ENCODE results near the gene AGO3.
A peak's percentile ranks its signal among the peaks of the same experiment; 100 is the strongest.
"Not testable (repeated sequence)": the region's sequence is repeated elsewhere in the genome, so short reads cannot be mapped to it uniquely, and the experiment has no call there.

AGO3 gene

DNA sequence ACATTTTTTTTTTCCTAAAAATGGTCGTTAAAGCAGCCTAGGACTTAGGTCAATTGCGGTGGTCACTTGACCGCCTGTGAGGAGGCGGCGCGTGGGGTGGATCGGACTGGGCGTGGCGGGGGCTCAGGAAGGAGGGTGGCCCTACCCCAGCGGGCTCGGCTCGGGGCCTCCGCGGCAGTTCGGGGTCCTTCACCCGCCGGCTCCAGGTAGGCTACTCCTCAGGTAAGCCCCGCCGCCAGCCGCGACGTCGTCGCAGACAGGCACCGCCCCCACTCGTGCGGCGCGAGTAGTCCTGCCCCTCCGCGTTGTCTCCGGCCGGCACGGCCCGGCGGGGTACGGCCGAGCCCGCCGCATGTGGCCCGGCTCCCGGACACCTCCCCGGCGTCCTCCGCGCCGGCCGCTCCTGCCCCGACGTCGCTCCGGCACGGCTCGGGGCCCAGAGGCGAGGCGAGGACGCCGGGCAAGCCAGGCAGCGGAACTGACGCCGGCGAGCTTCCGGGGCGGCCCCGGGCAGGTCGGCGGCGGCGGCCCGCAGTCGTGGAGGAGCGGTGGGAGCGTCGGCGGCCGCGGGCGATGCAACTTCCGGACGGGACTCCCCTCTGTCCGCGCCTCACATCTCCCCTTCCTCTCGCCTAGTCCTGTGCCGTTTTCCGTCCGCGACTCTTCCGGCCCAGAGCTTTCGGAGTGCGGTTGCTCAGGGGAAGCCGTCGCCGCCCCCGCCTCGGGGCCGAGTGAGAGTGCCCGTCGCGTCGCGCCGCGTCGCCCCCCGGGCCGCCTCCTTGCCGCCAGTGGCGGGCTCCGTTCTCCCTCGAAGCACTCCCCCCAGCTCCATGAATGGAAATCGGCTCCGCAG lies at the start of gene AGO3:
Gene AGO3 (plus strand): TSS at position 513 of the 853 bp plus-strand sequence. CDS start 322 bp downstream, at position 835.
- DNase-seq (ENCODE audit: low read depth): no peak

DNA sequence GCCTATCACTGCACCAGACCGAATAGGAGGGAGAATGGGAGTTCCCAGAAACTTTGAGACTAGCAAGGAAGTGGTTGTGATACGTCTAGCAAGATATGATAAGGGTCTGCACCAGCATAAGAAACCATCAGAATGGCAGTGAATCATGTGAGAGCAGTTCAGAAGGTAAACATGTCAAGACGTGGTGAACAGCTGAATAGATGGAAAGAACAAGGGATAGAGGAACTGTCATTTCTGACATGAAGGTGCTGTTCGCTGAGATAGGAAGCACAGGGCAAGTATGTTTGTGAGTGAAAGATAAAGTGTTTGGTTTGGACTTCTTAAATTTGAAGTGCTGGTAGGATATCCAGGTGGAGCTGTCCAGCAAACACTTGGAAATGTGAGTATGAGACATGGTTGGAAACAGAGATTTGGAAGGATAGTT lies 49.0 kb upstream of the AGO3 start:
- no peak for DNase-seq (ENCODE audit: low read depth)

DNA sequence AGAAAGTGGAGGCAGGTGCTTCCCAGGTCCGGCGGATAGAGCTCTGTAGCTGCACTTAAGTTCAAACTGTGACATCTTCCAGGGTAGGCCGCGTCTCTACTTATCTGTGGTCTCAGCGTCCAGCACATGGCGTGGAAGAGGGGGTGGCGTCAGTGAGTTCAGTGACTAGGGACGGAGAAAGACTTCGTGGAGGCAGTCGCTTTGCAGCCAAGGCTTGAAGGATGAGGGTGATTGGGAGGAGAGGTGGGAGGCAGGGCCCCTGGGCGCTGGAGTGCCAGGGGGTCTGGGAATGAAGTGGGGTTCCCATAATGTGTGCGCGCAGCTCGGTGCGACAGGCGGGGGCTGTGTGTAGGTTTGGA lies 48.3 kb upstream of the AGO3 start:
- no peak for DNase-seq (ENCODE audit: low read depth)

DNA sequence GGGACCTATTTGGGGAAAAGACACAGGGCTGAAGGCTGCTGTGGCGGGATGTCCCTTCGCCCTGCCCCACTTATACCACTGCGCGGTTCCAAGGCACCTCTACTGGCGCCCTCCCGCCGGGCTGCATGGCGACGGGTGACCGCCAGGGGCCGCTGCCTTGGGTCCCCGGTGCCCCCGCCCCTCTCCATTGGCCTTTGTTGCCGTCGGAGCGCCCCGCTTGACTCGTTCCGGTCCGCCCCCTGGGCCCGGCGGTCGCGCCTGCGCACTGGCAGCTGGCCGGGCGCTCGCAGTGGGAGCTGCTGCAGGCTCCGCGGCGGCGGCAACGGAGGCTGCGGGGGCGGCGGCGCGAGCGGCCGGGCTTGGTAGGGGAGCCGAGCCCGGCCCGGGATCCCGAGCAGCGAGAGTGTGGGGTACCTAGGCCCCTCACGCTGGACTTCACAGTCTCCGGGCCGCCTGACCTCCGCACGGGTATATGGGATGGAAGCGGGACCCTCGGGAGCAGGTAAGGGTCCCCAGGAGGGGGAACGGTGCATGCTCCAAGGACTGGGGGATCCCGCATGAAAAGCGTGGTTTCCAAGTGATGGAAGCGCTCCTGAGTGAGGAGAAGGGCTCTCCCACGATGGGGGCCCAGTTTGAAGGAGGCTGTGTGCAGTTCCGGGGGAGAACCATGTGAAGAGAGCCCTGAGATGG lies 47.8 kb upstream of the AGO3 start, which contains the start of gene AGO1:
Gene AGO1 (plus strand): TSS at position 265 of the 690 bp plus-strand sequence. CDS start 213 bp downstream, at position 478.
- DNase-seq (ENCODE audit: low read depth): peak; percentile 42

DNA sequence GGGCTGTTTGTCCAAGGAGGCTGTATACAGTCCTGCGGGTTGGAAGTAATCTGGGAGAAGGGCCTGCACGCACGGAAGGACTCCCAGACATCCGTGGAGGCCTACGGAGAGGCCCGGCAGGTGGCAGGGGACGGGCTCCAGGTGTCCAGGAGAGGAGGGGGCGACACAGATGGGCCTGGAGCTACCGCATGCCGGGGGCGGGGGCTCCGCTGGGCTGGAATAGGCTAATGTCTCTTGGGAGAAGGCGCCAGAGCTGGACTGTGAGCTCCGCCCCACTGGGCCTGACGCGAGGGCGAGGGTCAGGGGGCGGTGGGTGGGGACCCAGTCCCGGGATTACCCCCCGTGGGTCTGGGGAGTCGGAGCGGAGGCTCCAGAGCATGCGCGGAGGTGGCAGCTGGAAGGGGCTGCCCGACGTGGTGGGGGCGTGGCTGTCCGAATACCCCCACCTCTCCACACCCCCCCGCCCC lies 47.2 kb upstream of the AGO3 start:
- no peak for DNase-seq (ENCODE audit: low read depth)

DNA sequence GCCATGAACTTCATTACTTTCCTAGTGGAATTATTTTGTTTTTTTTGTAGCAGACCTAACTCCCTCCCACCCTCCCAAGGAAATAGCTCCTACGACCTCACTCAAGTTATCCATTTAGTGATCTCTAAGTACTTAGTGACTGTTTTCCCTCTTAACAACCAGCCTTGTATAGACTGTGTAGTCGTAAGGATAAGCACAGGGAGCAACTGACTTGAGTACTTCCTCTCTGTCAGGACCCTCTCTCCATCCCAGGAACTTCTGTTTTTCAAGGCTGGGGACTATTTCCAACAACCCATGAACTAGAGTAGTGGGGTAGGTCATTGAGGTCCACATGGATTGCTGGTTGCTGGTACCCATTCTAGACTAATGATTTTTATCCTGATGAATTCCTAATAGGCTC lies 46.0 kb upstream of the AGO3 start:
- DNase-seq (ENCODE audit: low read depth): no peak

DNA sequence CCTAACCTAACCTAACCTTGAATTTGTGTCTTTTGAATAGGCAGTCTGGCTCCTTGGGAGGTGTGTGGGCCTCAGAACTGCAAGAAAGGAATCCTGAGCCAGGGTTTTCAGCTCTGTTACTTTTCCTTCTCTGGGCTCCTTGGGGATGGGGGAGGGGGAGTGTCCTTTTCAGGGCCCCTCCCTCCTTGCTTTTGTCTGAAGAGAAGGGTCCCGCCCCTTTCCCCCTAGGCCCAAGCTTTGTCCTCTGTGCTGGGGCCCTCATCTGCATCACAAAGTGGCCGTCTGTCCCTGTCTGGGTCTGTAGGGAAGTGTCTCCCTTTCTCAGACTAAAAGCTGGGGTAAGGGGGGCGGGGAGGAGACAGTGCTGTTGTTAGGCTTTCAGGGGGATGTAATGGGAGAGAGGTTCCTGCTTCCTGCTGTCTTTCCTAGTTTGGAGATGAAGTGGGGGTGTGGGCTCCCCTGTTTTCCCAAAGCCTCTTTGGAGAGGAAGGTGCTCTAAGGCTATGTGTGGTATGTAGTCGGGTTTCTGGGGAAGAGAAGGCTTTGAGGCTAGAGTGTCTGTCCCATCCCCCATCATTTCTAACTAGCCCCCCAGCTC lies 44.8 kb upstream of the AGO3 start:
- no peak for DNase-seq (ENCODE audit: low read depth)

DNA sequence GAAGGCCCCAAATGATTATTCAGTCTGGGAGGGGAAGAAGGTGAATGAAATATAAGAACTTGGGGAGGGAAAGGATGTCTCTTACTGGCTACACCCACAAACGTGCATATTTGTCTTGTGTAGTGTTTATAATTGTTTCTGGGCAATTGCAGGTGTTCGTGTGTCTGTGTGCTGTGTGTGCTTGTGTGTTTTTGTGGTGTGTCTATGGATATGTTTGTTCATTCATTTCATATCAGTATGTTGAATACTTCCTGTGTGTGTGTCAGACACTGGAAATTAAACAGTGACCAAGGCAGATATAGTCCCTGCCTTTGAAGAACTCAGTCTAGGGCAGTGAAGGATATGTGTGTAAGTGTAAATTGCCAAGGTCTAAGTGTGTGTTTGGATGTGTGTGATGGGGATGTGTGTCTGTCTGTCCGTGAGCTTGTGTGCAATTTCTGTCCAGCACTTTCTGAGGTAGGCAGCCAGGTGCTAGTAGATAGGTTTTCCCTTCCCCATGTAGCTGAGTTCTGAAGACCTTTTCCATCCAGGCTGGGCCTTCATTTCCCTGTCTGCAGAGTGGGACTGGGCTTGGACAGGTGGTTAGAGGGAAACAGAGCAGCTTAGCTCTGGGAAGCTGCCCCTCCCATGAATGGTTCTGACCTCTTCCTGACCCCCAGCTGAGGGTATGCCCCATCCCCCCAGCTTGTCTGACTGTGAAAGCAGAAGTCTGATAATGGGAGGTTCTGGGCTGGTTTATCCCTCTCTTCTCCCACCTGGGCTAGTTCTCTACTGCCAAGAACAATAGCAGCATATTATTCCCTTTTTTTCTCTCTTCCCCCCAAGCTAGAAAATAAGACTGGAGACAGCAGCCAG lies 44.1 kb upstream of the AGO3 start:
- DNase-seq (ENCODE audit: low read depth): no peak

DNA sequence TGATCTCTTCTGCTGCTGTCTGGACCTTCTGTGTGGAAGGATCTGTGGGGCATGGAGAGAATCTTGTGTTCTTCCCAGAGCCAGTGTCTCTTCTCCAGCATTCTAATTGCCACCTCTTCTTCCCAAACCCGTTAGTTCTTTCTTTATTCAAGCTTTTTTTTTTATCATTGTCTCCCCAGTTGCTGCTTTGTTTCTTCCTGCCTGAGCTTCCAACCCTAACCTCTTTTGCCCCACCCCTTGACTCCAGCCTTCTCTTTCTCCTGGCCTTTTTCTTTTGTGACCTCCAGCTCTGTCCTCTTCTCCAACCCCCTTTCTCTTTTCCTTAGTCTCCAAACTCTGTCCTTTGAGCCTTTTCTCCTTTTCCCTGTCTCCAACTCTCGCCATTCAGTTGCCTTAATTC lies 43.4 kb upstream of the AGO3 start:
- DNase-seq (ENCODE audit: low read depth): no peak

DNA sequence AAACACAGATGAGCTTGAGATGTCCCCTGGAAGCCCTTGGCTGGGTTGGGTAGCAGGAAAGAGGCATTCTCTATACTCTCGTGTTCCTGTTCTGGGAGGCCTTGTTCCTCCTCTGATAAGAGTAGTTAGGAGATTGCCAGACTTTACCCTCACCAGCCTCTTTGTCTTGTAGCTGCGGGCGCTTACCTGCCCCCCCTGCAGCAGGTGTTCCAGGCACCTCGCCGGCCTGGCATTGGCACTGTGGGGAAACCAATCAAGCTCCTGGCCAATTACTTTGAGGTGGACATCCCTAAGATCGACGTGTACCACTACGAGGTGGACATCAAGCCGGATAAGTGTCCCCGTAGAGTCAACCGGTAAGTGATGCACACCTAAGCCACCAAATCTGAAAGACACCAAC lies 42.6 kb upstream of the AGO3 start:
- no peak for DNase-seq (ENCODE audit: low read depth)

DNA sequence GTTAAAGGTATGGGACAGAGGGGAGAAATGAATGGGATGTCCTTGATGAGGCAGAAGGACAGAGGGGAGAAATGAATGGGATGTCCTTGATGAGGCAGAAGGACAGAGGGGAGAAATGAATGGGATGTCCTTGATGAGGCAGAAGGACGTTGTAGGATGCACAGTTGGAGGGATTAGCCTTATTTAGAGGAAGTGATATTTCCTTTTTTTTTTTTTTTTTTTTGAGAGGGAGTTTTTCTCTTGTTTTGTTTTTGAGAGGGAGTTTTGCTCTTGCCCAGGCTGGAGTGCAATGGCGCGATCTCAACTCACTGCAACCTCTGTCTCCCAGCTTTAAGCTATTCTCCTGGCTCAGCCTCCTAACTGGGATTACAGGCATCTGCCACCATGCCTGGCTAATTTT lies 41.9 kb upstream of the AGO3 start:
- not testable (repeated sequence) for DNase-seq (ENCODE audit: low read depth)

DNA sequence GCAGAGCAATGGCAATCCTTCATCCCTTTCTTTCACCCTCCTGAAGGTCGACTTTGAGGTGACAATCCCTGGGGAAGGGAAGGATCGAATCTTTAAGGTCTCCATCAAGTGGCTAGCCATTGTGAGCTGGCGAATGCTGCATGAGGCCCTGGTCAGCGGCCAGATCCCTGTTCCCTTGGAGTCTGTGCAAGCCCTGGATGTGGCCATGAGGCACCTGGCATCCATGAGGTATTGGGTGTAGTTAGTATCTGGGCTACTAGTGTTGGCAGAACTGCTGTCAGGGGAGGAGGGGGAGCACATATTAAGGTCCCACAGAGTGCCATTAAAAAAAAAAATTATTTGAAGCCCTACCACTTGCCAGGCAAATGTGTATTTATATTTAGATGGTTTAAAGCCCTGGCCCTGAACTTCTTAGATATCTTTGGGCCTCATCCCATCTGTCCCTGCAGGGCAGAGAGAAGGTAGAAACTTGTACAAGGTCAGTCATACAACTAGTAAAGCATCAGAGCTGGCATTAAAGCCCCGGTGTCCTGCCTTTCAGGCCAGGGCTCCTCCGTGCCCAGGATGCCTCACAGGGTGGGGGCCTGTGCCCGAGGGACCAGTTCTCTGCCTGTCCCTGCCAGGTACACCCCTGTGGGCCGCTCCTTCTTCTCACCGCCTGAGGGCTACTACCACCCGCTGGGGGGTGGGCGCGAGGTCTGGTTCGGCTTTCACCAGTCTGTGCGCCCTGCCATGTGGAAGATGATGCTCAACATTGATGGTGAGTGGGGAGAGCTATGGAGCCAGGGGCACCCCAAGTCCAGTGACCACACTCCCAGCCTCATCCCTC lies 37.6 kb upstream of the AGO3 start:
- DNase-seq (ENCODE audit: low read depth): no peak

DNA sequence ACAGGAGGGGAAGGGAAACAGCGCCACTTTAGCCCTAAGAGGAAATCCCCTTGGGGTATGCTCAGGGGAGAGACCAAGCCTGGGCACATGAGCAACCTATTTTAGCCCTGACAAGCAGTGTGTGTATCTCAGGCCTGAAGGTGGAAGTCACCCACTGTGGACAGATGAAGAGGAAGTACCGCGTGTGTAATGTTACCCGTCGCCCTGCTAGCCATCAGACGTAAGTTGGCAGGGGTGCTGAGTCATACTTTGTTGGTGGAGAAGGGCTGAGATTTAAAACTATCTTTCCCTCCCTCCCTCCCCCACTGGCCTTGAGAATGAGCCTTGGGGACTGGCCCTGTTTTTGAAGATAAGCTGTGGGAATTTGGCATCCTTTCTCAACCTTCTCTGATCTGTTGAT lies 36.7 kb upstream of the AGO3 start:
- no peak for DNase-seq (ENCODE audit: low read depth)

DNA sequence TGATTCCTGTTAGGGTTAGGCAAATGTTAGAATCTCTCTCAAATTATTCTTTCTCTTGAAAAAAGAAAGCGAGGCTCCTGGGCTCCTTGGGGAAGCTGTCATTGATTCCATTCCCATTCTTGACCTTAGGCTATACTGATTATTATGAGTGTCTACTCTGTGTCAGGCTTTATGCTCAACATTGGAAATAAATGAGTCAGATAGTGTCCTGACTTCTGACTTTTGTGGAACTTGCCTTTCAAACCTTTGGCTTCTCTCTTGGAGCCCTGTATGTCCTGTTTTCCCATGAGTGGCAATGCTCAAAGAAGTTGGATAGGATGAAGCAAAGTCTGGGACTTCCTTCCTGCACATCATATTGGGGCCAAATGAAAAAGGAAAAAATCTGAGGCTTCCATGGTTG lies 36.2 kb upstream of the AGO3 start:
- DNase-seq (ENCODE audit: low read depth): no peak

DNA sequence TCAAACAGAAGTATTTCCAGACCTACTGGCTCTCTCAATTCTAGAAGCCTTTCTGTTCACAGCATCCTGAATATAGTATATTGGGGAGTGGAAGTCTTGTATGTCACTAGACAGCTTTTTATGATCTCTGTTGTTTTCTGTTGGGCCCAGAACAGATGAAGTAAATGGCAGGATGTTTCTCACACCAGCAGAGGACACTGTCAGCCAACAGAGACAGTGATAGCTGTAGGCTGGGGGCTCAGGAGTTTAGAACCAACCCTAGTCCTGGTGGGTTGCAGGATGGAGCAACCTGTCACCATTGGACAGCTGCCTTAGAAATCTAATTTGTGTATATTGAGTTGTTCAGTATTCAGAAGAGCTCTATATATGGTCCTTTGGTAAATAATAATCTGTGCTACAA lies 31.0 kb upstream of the AGO3 start:
- no peak for DNase-seq (ENCODE audit: low read depth)

DNA sequence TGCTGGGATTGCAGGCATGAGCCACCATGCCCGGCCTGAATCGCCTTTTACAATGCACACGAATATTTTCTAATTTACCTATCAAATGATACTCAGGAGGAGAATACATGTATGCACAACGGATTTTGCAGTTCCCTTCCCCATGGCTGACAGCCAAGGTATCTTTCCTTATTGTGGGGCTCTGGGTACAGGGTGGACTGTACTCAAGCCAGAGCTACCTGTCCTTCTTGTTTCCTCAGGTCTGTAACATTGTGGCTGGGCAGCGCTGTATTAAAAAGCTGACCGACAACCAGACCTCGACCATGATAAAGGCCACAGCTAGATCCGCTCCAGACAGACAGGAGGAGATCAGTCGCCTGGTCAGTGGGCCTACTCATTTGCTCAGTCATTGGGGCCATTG lies 29.7 kb upstream of the AGO3 start:
- no peak for DNase-seq (ENCODE audit: low read depth)

DNA sequence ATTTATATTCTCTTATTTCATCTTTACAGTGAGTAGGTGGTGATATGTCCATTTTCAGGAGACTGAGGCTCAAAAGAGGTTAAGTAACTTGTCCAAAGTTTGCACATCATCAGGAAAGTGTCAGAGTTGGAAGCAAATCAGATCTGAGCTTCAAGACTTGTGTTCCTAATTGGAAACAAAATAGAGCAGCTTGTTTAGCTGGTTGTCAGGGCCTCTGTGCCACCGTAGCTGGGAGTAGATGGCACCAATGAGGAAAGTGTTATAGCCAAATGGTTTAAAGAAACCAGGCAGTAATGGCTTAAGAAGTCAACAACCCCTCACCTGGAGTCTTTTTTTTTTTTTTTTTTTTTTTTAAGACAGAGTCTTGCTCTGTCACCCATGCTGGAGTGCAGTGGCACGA lies 28.2 kb upstream of the AGO3 start:
- no peak for DNase-seq (ENCODE audit: low read depth)

DNA sequence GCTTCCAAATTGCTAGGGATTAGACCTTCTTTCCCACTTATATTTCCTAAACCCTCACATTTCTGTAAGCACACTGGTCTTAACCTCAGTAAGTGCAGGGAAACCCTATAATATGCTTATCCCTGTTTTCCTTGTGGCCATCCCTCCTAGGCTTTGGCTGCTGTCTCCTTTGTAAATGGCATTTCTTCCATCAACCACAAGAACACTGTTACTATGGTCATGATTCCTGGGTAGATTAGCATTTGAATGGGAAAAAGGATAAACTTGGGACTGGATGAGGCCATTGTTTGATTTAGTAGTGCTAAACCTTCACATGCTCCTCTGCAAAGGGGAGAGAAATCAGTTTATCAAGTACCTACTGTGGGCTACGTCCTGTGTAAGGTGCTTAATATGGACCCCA lies 16.2 kb upstream of the AGO3 start:
- DNase-seq (ENCODE audit: low read depth): no peak

DNA sequence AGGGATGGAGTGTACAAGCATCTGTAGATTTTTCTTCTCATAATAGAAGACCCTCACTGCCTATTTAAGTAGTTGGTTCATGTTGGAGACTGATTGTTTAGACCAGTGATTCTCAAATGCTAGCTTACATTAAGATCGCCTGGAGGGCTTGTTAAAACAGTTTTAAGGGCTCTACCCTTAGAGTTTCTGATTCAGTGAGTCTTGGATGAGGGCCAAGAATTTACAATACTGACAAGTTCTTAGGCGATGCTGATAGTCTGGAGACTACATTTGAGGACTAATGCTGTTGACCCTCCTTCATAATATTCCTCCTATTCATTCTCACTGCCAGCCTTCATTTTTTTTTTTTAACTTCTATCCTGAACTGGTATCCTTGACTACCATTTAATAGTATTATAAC lies 15.2 kb upstream of the AGO3 start:
- DNase-seq (ENCODE audit: low read depth): no peak

DNA sequence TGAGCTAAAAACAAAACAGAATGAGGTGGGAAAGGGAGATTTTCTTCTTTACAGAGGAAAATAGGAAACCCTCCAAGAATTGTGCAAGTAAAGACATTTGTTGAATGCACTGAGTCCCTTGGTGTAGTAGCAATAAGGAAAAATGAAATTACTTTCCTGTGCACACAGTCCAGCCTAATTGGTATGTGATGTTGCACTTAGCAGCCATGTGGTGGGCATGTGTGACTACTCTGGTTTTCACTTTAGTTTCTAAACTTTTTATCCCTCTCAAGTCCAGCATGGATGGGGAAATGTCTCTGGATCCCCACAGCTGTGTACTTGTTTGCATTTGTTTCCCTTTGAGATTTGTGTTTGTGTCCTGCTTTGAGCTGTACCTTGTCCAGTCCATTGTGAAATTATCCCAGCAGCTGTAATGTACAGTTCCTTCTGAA lies 7.1 kb upstream of the AGO3 start:
- no peak for DNase-seq (ENCODE audit: low read depth)

DNA sequence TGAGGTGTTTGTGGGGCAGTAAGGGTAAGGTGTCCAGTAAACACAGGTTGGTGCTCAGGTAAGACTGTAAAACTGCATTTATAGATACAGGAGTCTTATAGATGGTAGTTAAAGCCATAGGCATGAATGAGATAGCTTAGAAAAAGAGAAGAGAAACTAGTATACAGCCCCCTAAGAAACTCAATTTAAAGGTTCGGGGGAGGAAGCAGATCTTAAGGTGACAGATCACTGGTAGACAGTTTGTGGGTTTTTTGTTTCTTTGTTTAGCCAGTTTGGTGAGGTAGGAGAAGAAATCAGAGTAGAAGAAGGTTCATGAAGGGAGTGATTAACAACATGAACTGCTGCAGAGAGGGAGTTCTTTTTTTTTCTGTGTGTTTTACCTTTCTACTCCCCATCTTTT lies 6.1 kb upstream of the AGO3 start:
- no peak for DNase-seq (ENCODE audit: low read depth)

Data from GM04503 (cell line).